NB4 (cell line): ENCODE measurements around the gene KRT5.

ENCODE experiments used
- MYC ChIP-seq: IDR thresholded peaks from 2 replicates; pipeline ENCODE4 v1.6.1; 2011; ENCODE audit warnings: low read depth, low read length
- POLR2A ChIP-seq: IDR thresholded peaks from 2 replicates; pipeline ENCODE4 v1.6.1; 2011; ENCODE audit warnings: mild to moderate bottlenecking; ENCODE audit not compliant: insufficient read length; ENCODE audit errors: extremely low read depth
- TF ChIP-seq, protein P1 (sequence below): IDR thresholded peaks from one replicate; pipeline ENCODE4 v1.5.1; 2012; ENCODE audit warnings: low read depth, low read length

DNA sequence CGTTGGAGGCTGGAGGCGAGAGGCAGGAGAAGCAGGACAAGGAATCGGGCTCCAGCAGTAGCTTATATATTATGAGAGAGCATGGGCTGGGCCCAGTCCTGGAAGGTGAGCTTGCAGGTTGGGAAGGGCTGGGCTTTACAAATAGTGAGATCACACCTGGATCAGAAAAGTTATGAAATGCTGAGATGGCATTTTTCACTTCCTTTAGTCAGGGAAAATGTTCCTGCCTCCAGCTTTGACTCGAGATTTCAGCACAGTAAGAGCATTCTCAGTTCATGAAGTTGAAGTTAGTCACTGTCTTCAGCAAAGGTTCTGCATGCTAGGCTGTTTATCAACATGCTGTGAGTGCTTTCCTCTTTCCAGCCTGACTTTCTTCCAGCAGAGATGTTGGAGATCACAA lies 46.4 kb downstream of the KRT5 start, which contains the start of gene KRT6C:
- TF ChIP-seq MYC: no peak
- TF ChIP-seq, protein P1, sequence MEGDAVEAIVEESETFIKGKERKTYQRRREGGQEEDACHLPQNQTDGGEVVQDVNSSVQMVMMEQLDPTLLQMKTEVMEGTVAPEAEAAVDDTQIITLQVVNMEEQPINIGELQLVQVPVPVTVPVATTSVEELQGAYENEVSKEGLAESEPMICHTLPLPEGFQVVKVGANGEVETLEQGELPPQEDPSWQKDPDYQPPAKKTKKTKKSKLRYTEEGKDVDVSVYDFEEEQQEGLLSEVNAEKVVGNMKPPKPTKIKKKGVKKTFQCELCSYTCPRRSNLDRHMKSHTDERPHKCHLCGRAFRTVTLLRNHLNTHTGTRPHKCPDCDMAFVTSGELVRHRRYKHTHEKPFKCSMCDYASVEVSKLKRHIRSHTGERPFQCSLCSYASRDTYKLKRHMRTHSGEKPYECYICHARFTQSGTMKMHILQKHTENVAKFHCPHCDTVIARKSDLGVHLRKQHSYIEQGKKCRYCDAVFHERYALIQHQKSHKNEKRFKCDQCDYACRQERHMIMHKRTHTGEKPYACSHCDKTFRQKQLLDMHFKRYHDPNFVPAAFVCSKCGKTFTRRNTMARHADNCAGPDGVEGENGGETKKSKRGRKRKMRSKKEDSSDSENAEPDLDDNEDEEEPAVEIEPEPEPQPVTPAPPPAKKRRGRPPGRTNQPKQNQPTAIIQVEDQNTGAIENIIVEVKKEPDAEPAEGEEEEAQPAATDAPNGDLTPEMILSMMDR: no peak
- no peak for TF ChIP-seq POLR2A
